HepG2 (cell line): ENCODE measurements around the gene ABCD1. TPM values are rescaled to one million over a fixed set of nuclear protein-coding genes. Genes with fewer than 3 reads are reported as not detected.

Experiments used
- CERS6 ChIP-seq: sonication (generic); formaldehyde crosslinking; IDR thresholded peaks from 2 replicates; pipeline ENCODE4 v1.5.0; 2020; ENCODE audit warnings: missing genetic modification reagents
- FOXK1 ChIP-seq: sonication (generic); formaldehyde crosslinking; IDR thresholded peaks from 2 replicates; pipeline ENCODE4 v1.4.0; 2020; ENCODE audit warnings: low read depth, missing genetic modification reagents, borderline replicate concordance
- IRX3 ChIP-seq: sonication (generic); formaldehyde crosslinking; IDR thresholded peaks from 2 replicates; pipeline ENCODE4 v1.8.1; 2023; ENCODE audit warnings: mild to moderate bottlenecking, low read depth, missing genetic modification reagents, borderline replicate concordance
- SNAI1 ChIP-seq: sonication (generic); formaldehyde crosslinking; IDR thresholded peaks from 2 replicates; pipeline ENCODE4 v1.5.0; 2020; ENCODE audit warnings: mild to moderate bottlenecking, missing genetic modification reagents, borderline replicate concordance
- ZBTB39 ChIP-seq: sonication (generic); formaldehyde crosslinking; IDR thresholded peaks from 2 replicates; pipeline ENCODE4 v1.5.0; 2020; ENCODE audit warnings: missing genetic modification reagents
- ZNF143 ChIP-seq: sonication (generic); formaldehyde crosslinking; IDR thresholded peaks from 2 replicates; pipeline ENCODE4 v1.4.0; 2020; ENCODE audit warnings: missing genetic modification reagents
- ZNF576 ChIP-seq: sonication (generic); formaldehyde crosslinking; IDR thresholded peaks from 2 replicates; pipeline ENCODE4 v1.4.0; 2020; ENCODE audit warnings: mild to moderate bottlenecking, missing genetic modification reagents
- ZNF670 ChIP-seq: sonication (generic); formaldehyde crosslinking; IDR thresholded peaks from 2 replicates; pipeline ENCODE4 v1.8.0; 2022; ENCODE audit warnings: mild to moderate bottlenecking, missing genetic modification reagents, borderline replicate concordance
- ZNF878 ChIP-seq: sonication (generic); formaldehyde crosslinking; IDR thresholded peaks from 2 replicates; pipeline ENCODE4 v1.8.1; 2023; ENCODE audit warnings: mild to moderate bottlenecking, missing genetic modification reagents, moderate library complexity
- polyA plus RNA-seq, 8 experiments: library from polyadenylated mRNA; depleted of rRNA in 3 of 8; stranded (reverse) in 7 of 8; unstranded in 1 of 8; fragments of >200 nt; fragmentation: Illumina TruSeq in 4 of 8; extraction: Trizol in 4 of 8; gene quantifications; 2 replicates each; pipeline versions ENCODE4 v1.2.1 to v1.2.3, GENCODE V29; 2011 to 2016; ENCODE audit warnings: low read depth in 4 of 8, missing spikeins in 1 of 8, mixed read lengths in 1 of 8; ENCODE audit not compliant: insufficient read depth in 1 of 8
- total RNA-seq, 5 experiments: library from RNA; depleted of rRNA; stranded (reverse); fragments of >200 nt; fragmentation: Illumina TruSeq; extraction: Trizol; gene quantifications; 2 replicates each; pipeline ENCODE4 v1.2.3, GENCODE V29; 2016; ENCODE audit warnings: low read depth in 1 of 5

Gene ABCD1
- total and polyA plus RNA-seq, 2 of the 13 experiments (the other 11 are each of a cell fraction or from before 2014, with no cell fraction given) = 11.4 to 15.9 TPM

- no peak for TF ChIP-seq IRX3
- 0 out of 2 replicates have a peak, but pooled peaks have one; percentile 32 for TF ChIP-seq FOXK1
- no peak for TF ChIP-seq SNAI1
- no peak for TF ChIP-seq ZNF576 (CRISPR knock-in tag)
- no peak for TF ChIP-seq ZBTB39 (CRISPR knock-in tag)
- peak; percentile 43; the same call in 1 of the 2 replicates for TF ChIP-seq ZNF670 (CRISPR knock-in tag)
- TF ChIP-seq ZNF143 (CRISPR knock-in tag) = no peak
- no peak for TF ChIP-seq ZNF878
- TF ChIP-seq CERS6 = no peak
- TF ChIP-seq, all 625 proteins: peak for 158
These were observed 1.8 kb downstream of the ABCD1 start (continued) for GRCh38 chrX:153726286-153727122.
